ENCODE results near the gene PLXNC1. TPM values are rescaled to one million over a fixed set of nuclear protein-coding genes. Genes with fewer than 3 reads are reported as not detected.
A peak's percentile ranks its signal among the peaks of the same experiment; 100 is the strongest.

Gene PLXNC1
- total and polyA plus RNA-seq, 9 of the 15 experiments (the other 6 are each of a cell fraction or from before 2014, with no cell fraction given): 0.08 to 0.87 (median 0.28) TPM

DNA sequence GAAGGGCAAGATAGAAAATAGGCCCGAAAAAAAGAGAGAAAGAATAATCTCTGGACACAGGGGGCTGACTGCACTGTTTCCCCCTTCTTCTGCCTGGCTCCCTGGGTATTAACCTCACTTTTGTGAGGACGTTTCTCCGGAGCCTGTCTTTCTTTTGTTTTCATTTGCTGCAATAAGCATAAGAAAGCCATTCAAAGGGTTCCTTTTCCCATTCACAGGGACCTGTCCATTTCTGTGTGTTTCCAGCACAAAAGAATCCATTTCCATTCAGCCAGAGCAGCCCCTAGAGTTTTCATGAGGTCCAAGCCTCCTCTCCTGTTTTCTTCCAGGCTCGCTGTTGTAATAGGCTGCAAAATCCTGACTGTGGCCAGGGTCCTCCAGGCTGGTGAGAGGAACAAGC lies 16.8 kb downstream of the PLXNC1 start:
- no peaks in the 10 kb centered on the region for H3K36me3 ChIP-seq (ENCODE audit: control insufficient read depth, insufficient read depth, low read length)

DNA sequence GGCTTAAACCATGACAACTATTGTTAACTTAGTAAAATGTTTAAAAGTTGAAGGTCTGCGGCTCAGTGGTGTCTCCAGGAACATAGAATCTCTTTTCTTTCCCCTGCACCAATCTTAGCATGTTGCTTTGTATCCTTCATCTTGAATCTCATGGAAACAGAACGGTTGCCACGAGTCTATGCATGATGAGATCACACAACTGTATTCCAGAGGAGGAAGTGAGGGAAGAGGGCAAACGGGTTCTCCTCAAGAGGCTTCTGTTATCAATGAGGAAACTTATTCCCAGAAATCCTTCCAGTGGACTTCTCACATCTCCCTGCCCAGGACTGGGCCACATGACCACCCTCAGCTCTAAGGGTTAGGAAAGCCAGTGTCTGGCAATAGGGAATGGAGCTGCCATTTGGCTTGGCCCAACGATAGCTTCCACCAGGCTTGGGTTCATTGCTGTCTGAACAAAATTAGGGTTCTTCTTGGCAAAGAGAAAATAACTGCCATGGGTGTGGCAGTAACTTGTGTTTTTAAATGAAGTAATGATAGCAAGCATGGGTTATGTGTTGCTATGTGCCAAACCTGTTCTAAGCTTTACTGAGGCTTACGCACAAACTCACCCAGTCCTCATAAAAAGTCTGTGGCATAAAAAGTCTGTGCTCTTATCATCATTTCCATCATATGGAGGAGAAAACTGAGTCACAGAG lies 17.4 kb downstream of the PLXNC1 start:
- H3K27me3 ChIP-seq (ENCODE audit: control insufficient read depth in 2 of 2, insufficient read depth in 2 of 2, low read length in 2 of 2): peaks cover 3 to 4% of the 10 kb centered on the region in 2 experiments; a peak in 1 of 5 replicates
- in situ Hi-C loops (cut with MboI): no loop called here
- no peaks in the 10 kb centered on the region for H3K9me1 ChIP-seq (ENCODE audit: control insufficient read depth, insufficient read depth, low read length)
- no peak overlapping the region for H3K4me2 ChIP-seq (ENCODE audit: insufficient read depth, low read length)
- H3K27ac ChIP-seq (ENCODE audit: extremely low read depth, low read depth, low read length): no peak overlapping the region
- ChIA-PET CTCF (ENCODE audit: low intra/inter-chr PET ratio) (no interaction called here), POLR2A (interaction anchor here (0.6 to 0.9 kb wide), 3 partner anchors 9 to 1264 kb away, joined by 3 to 4 read pairs (median 4); no protein-coding TSS in a partner anchor)
- WGBS (ENCODE audit: insufficient coverage, low coverage, missing lambda C conversion rate): 23% methylated on average over 6 of the region's 6 CpGs
- H3K4me1 ChIP-seq (replicated peaks in 1 of 2; ENCODE audit: control insufficient read depth in 2 of 2, insufficient read depth in 2 of 2, low read length in 2 of 2): peaks cover 0 to 4% of the 10 kb centered on the region in 2 experiments; a peak in 2 of 5 replicates
- DNase-seq (ENCODE audit: extremely low read depth in 1 of 4, low spot score in 3 of 4) (no peak), ATAC-seq (no peak), FAIRE-seq (no peak)
- H3K79me2 ChIP-seq (ENCODE audit: control insufficient read depth, insufficient read depth, low read length): no peaks in the 10 kb centered on the region
- intact Hi-C loops (cut with micrococcal nuclease): no loop called here
- peak overlapping the region; percentile 47 for H2AFZ ChIP-seq (ENCODE audit: low read depth, low read length)
- 0 out of 2 replicates have a peak, but pooled peaks cover 4% of the 10 kb centered on the region for H4K20me1 ChIP-seq (replicated peaks; ENCODE audit: control insufficient read depth, insufficient read depth, low read length)
- H3K9me3 ChIP-seq (replicated peaks; ENCODE audit: control insufficient read depth, insufficient read depth, low read depth, low read length): no peaks in the 10 kb centered on the region
- H3K36me3 ChIP-seq (ENCODE audit: control insufficient read depth, insufficient read depth, low read length): no peaks in the 10 kb centered on the region
- H3K9ac ChIP-seq (ENCODE audit: insufficient read depth in 1 of 2, low read depth in 2 of 2, low read length in 2 of 2): no peak overlapping the region
- no peak overlapping the region for H3K4me3 ChIP-seq
- BruUV-seq (replicated peaks): no TSS peak
- no peak for TF ChIP-seq HNRNPL (IDR thresholded peaks at IDR 0.05; ENCODE audit: low read depth, low read length)
- no peak for TF ChIP-seq SIN3A (IDR thresholded peaks at IDR 0.05; ENCODE audit: borderline replicate concordance in 2 of 2, control insufficient read depth in 1 of 2, low read depth in 2 of 2, low read length in 2 of 2)
- TF ChIP-seq, protein P1, sequence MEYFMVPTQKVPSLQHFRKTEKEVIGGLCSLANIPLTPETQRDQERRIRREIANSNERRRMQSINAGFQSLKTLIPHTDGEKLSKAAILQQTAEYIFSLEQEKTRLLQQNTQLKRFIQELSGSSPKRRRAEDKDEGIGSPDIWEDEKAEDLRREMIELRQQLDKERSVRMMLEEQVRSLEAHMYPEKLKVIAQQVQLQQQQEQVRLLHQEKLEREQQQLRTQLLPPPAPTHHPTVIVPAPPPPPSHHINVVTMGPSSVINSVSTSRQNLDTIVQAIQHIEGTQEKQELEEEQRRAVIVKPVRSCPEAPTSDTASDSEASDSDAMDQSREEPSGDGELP (CRISPR knock-in tag; IDR thresholded peaks at IDR 0.05; ENCODE audit: borderline replicate concordance): no peak
- TF ChIP-seq MTA1 (IDR thresholded peaks at IDR 0.05; ENCODE audit: borderline replicate concordance): no peak
- TF ChIP-seq, protein P2, sequence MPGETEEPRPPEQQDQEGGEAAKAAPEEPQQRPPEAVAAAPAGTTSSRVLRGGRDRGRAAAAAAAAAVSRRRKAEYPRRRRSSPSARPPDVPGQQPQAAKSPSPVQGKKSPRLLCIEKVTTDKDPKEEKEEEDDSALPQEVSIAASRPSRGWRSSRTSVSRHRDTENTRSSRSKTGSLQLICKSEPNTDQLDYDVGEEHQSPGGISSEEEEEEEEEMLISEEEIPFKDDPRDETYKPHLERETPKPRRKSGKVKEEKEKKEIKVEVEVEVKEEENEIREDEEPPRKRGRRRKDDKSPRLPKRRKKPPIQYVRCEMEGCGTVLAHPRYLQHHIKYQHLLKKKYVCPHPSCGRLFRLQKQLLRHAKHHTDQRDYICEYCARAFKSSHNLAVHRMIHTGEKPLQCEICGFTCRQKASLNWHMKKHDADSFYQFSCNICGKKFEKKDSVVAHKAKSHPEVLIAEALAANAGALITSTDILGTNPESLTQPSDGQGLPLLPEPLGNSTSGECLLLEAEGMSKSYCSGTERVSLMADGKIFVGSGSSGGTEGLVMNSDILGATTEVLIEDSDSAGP (CRISPR knock-in tag; IDR thresholded peaks at IDR 0.05): no peak
- no peak for TF ChIP-seq RBM17 (IDR thresholded peaks at IDR 0.05; ENCODE audit: borderline replicate concordance, low read depth, low read length)
- no peak for TF ChIP-seq ASH1L (IDR thresholded peaks at IDR 0.05; ENCODE audit: borderline replicate concordance, low read depth, partially characterized antibody)
- TF ChIP-seq NEUROD1 (IDR thresholded peaks at IDR 0.05; ENCODE audit: borderline replicate concordance, low read depth, low read length, partially characterized antibody): no peak
- no peak for TF ChIP-seq FOXK1 (CRISPR knock-in tag; IDR thresholded peaks at IDR 0.05; ENCODE audit: borderline replicate concordance)
- no peak for TF ChIP-seq WHSC1 (IDR thresholded peaks at IDR 0.05; ENCODE audit: low read length)

More for the DNA sequence above, 16.8 kb downstream of the PLXNC1 start:
- H3K27me3 ChIP-seq (ENCODE audit: control insufficient read depth in 2 of 2, insufficient read depth in 2 of 2, low read length in 2 of 2): peaks cover 3 to 4% of the 10 kb centered on the region in 2 experiments; a peak in 1 of 5 replicates
- TF ChIP-seq MCM2 (IDR thresholded peaks at IDR 0.05; ENCODE audit: low read depth) (no peak), ZNF589 (CRISPR knock-in tag; IDR thresholded peaks at IDR 0.05; ENCODE audit: low read depth) (0 out of 2 replicates have a peak, but pooled peaks have one; percentile 36)
- 0 out of 2 replicates have a peak, but pooled peaks cover 2% of the 10 kb centered on the region for H4K20me1 ChIP-seq (replicated peaks; ENCODE audit: control insufficient read depth, insufficient read depth, low read length)
- in situ Hi-C loops (cut with MboI): no loop called here
- no peak overlapping the region for H3K4me3 ChIP-seq
- POLR2A ChIA-PET: no interaction called here
- H3K9me3 ChIP-seq (replicated peaks; ENCODE audit: control insufficient read depth, insufficient read depth, low read depth, low read length): no peaks in the 10 kb centered on the region
- BruUV-seq (replicated peaks): no TSS peak
- H3K27ac ChIP-seq (ENCODE audit: extremely low read depth, low read depth, low read length): no peak overlapping the region
- peak; percentile 48; the same call in 1 of the 3 replicates for ATAC-seq
- no peak for FAIRE-seq
- no peak overlapping the region for H3K9ac ChIP-seq (ENCODE audit: insufficient read depth in 1 of 2, low read depth in 2 of 2, low read length in 2 of 2)
- intact Hi-C loops (cut with micrococcal nuclease): no loop called here
- H3K9me1 ChIP-seq (ENCODE audit: control insufficient read depth, insufficient read depth, low read length): no peaks in the 10 kb centered on the region
- CTCF ChIA-PET (ENCODE audit: low intra/inter-chr PET ratio): no interaction called here
- no peaks in the 10 kb centered on the region for H3K79me2 ChIP-seq (ENCODE audit: control insufficient read depth, insufficient read depth, low read length)
- WGBS (ENCODE audit: insufficient coverage, low coverage, missing lambda C conversion rate): 9% methylated on average over 4 of the region's 4 CpGs
- no peaks in the 10 kb centered on the region; a peak in 2 of 5 replicates for H3K4me1 ChIP-seq (replicated peaks in 1 of 2; ENCODE audit: control insufficient read depth in 2 of 2, insufficient read depth in 2 of 2, low read length in 2 of 2)
- no peak overlapping the region; the same call in 1 of the 2 replicates for H3K4me2 ChIP-seq (ENCODE audit: insufficient read depth, low read length)
- H2AFZ ChIP-seq (ENCODE audit: low read depth, low read length): peak overlapping the region; percentile 47
- no peak for DNase-seq (ENCODE audit: extremely low read depth in 1 of 4, low spot score in 3 of 4)

All from K562 (cell line).